SK-N-SH treated with all-trans-retinoic acid at 6 μM for 48 hours (cell line): Measurements from ENCODE around the gene FTCDNL1.

Source experiments
- ARNTL ChIP-seq: fragments of 450-650 bp; formaldehyde crosslinking; IDR thresholded peaks from 2 replicates; pipeline ENCODE4 v1.5.0; 2020; ENCODE audit warnings: low read depth, mild to moderate bottlenecking, moderate library complexity, borderline replicate concordance
- BACH2 ChIP-seq: fragments of 250-450 bp; sonication (Bioruptor Pico); IDR thresholded peaks from 2 replicates; pipeline ENCODE4 v1.9.0; 2021; ENCODE audit warnings: mild to moderate bottlenecking, borderline replicate concordance
- CSRNP3 ChIP-seq: fragments of 250-450 bp; sonication (Bioruptor Pico); IDR thresholded peaks from 2 replicates; pipeline ENCODE4 v1.5.1; 2021; ENCODE audit warnings: mild to moderate bottlenecking, moderate library complexity
- GLIS3 ChIP-seq: fragments of 250-450 bp; sonication (Bioruptor Pico); IDR thresholded peaks from 2 replicates; pipeline ENCODE4 v1.5.0; 2020; ENCODE audit warnings: mild to moderate bottlenecking, moderate library complexity
- OSR1 ChIP-seq: fragments of 250-450 bp; sonication (Bioruptor Pico); IDR thresholded peaks from 2 replicates; pipeline ENCODE4 v1.8.0; 2022; ENCODE audit warnings: moderate library complexity, mild to moderate bottlenecking, inconsistent platforms
- POU6F1 ChIP-seq: fragments of 250-450 bp; sonication (Bioruptor Pico); IDR thresholded peaks from 2 replicates; pipeline ENCODE4 v1.8.0; 2021; ENCODE audit warnings: low read depth, mild to moderate bottlenecking, moderate library complexity, borderline replicate concordance
- PPARA ChIP-seq: fragments of 250-450 bp; sonication (Bioruptor Pico); IDR thresholded peaks from 2 replicates; pipeline ENCODE4 v1.5.0; 2020; ENCODE audit warnings: mild to moderate bottlenecking, borderline replicate concordance
- ZFP30 ChIP-seq: fragments of 450-650 bp; formaldehyde crosslinking; IDR thresholded peaks from 2 replicates; pipeline ENCODE4 v1.5.0; 2022; ENCODE audit warnings: mild to moderate bottlenecking, moderate library complexity
- TF ChIP-seq, protein P1 (sequence below): fragments of 250-450 bp; sonication (Bioruptor Pico); IDR thresholded peaks from 2 replicates; pipeline ENCODE4 v1.5.1; 2020; ENCODE audit warnings: low read depth, mild to moderate bottlenecking, moderate library complexity

DNA sequence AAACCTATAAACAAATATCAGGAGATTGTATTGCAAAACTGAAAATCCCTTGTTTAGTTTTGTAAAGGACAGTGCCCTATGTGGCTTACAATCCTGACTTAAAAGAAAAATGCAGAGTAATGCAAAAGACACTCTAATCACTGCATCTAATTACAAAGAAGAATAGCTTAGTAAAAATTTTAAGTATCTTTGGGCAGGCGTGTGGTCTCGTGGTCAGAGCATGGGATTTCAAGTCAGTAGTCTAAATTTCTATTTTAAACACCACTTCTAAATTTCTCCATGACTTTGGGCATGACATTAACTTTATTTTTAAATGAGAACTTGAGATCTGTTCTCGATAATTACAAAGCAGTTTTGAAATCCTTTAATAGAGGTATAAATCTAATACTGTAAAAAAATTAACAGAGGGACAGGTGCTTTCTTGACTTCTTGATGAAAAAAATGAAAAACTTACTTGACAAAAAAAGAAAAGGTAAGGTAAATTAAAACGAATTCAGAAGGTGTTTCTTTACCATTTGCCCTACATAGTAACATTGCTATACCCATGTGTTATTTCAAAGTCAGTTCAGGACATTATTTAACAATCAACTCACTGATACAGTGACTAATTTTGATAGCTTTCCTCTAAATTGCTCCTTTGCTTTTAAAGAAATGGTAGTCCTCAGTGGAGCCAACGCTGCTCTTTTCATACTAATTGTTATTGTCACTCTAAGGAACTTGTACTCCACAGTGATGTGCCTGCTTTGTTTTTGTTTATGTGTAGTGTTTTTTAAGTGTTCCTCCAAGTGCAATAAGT, 17.6 kb upstream of the FTCDNL1 start:
- TF ChIP-seq ZFP30 (CRISPR knock-in tag) = no peak
- no peak for TF ChIP-seq PPARA (CRISPR knock-in tag)
- TF ChIP-seq GLIS3 (CRISPR knock-in tag) = no peak
- TF ChIP-seq ARNTL = no peak
- TF ChIP-seq POU6F1 (CRISPR knock-in tag) = no peak
- TF ChIP-seq, protein P1, sequence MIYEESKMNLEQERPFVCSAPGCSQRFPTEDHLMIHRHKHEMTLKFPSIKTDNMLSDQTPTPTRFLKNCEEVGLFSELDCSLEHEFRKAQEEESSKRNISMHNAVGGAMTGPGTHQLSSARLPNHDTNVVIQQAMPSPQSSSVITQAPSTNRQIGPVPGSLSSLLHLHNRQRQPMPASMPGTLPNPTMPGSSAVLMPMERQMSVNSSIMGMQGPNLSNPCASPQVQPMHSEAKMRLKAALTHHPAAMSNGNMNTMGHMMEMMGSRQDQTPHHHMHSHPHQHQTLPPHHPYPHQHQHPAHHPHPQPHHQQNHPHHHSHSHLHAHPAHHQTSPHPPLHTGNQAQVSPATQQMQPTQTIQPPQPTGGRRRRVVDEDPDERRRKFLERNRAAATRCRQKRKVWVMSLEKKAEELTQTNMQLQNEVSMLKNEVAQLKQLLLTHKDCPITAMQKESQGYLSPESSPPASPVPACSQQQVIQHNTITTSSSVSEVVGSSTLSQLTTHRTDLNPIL = no peak
- no peak for TF ChIP-seq CSRNP3 (CRISPR knock-in tag)
- TF ChIP-seq OSR1 (CRISPR knock-in tag) = no peak
- no peak for TF ChIP-seq BACH2 (CRISPR knock-in tag)
